Measurements from ENCODE around the gene GPR4.

DNA sequence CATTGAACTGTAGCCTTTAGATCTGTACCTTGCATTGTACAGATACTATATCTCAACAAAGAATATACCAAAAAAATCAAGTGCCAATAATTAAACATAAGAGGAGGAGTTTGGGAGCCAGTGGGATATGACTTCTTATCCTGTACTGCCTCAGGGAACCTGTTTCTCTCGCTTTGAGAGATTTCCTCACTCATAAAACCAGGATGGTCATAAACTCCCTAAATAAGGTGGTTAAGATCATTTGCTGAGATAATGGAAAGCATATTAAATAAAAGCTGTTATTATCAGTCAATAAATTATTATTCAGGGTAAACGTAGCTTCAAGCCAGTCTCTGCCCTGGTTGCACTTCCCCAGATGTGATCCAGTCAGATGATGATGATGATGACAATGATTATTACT lies 34.4 kb downstream of the GPR4 start:
- TF ChIP-seq TAF1 (IDR thresholded peaks at IDR 0.05; ENCODE audit: borderline replicate concordance, low read depth, low read length), result no peak
- TF ChIP-seq POLR2A (IDR thresholded peaks at IDR 0.05; ENCODE audit: low read depth, low read length), result no peak

All from GM12892 (cell line).